ENCODE data around the gene TM2D3. TPM values are rescaled to one million over a fixed set of nuclear protein-coding genes. Genes with fewer than 3 reads are reported as not detected.

The TM2D3 gene
- total and polyA plus RNA-seq, 2 of the 8 experiments (the other 6 are each of a cell fraction or from before 2014, with no cell fraction given): 26.4 to 28.0 TPM

- no peak overlapping the region for H3K18ac ChIP-seq (ENCODE audit: extremely low read depth, low read length)
- no peaks in the 10 kb centered on the region; a peak in 1 of 7 replicates for H3K27me3 ChIP-seq (replicated peaks in 1 of 4; ENCODE audit: control insufficient read depth in 3 of 4, extremely low read depth in 1 of 4, insufficient read depth in 3 of 4, low read length in 3 of 4)
- no peak overlapping the region for H2BK15ac ChIP-seq (ENCODE audit: low read length)
- peak overlapping the region; percentile 72; the same call in 1 of the 2 replicates for H4K8ac ChIP-seq (ENCODE audit: extremely low read depth, insufficient read depth, low read length)
- no peaks in the 10 kb centered on the region for H4K20me1 ChIP-seq (replicated peaks in 1 of 2; ENCODE audit: control insufficient read depth in 1 of 2, insufficient read depth in 2 of 2, low read length in 2 of 2)
- peak overlapping the region; percentile 72 to 90 (median 77) for H3K9ac ChIP-seq (replicated peaks in 1 of 4; ENCODE audit: extremely low read depth in 1 of 4, low read depth in 3 of 4, low read length in 3 of 4)
- TF ChIP-seq SIN3A (conservative IDR thresholded peaks at IDR 0.05 in 1 of 2, IDR thresholded peaks at IDR 0.05 in 1 of 2; ENCODE audit: low read depth in 1 of 2, low read length in 2 of 2) (0 out of 4 replicates have a peak, but pooled peaks of 1 of the 2 experiments have one; percentile 58), RXRA (IDR thresholded peaks at IDR 0.05; ENCODE audit: insufficient read depth, low read depth, low read length) (no peak), KDM1A (IDR thresholded peaks at IDR 0.05; ENCODE audit: borderline replicate concordance, low read length) (no peak), SAP30 (IDR thresholded peaks at IDR 0.05; ENCODE audit: insufficient read depth, insufficient replicate concordance, low read length) (peak; percentile 68)
- H3K4me1 ChIP-seq (replicated peaks in 1 of 4; ENCODE audit: control insufficient read depth in 3 of 4, insufficient read depth in 4 of 4, low read length in 3 of 4): peaks cover 0 to 3% (median 0%) of the 10 kb centered on the region in 4 experiments; a peak in 2 of 7 replicates
- peaks cover 0 to 26% (median 5%) of the 10 kb centered on the region in 4 experiments; a peak in 5 of 8 replicates for H3K36me3 ChIP-seq (ENCODE audit: control insufficient read depth in 2 of 4, insufficient read depth in 4 of 4, low read length in 3 of 4)
- H4K91ac ChIP-seq (replicated peaks; ENCODE audit: insufficient read length, low read length): no peak overlapping the region
- FAIRE-seq: no peak
- 2% methylated on average over 27 of the region's 32 CpGs; no CpG with 5 or more reads in 1 of the 2 experiments for WGBS, 2 experiments (ENCODE audit: extremely low coverage in 1 of 2, insufficient coverage in 1 of 2, insufficient read length in 1 of 2, insufficient replicate concordance in 2 of 2, low coverage in 1 of 2, low lambda C conversion rate in 2 of 2, missing lambda C conversion rate in 1 of 2)
- H2AK5ac ChIP-seq (ENCODE audit: low read depth, low read length): no peak overlapping the region
- H3K79me1 ChIP-seq (ENCODE audit: low read depth, low read length): no peaks in the 10 kb centered on the region
- H3K9me3 ChIP-seq (ENCODE audit: insufficient read depth in 2 of 2, low read depth in 1 of 2, low read length in 1 of 2): peaks cover 7% of the 10 kb centered on the region in 2 experiments; a peak in 2 of 4 replicates
- 0 out of 2 replicates have a peak overlapping the region, but pooled peaks have one; percentile 90 for H2BK5ac ChIP-seq (ENCODE audit: low read depth, low read length)
- H2AFZ ChIP-seq (ENCODE audit: low read length): peak overlapping the region; percentile 97
- peak overlapping the region; percentile 87 to 98 (median 95) for H3K4me3 ChIP-seq (ENCODE audit: extremely low read depth in 1 of 4, insufficient read depth in 2 of 4, low read depth in 3 of 4, low read length in 4 of 4)
- H3K4me2 ChIP-seq (ENCODE audit: insufficient read depth in 1 of 2, low read depth in 2 of 2, low read length in 2 of 2): peak overlapping the region; percentile 68 to 87
- H3K23ac ChIP-seq (ENCODE audit: insufficient read length): no peak overlapping the region
- H3K56ac ChIP-seq (replicated peaks; ENCODE audit: insufficient read length, low read depth, low read length): no peak overlapping the region
- DNase-seq (ENCODE audit: low read depth in 1 of 2, low spot score in 2 of 2): no peak
- H3K27ac ChIP-seq (ENCODE audit: low read depth, low read length): peak overlapping the region; percentile 46; the same call in 1 of the 2 replicates
- no peak overlapping the region for H2BK12ac ChIP-seq (ENCODE audit: low read depth, low read length)
- no peak overlapping the region for H3K4ac ChIP-seq (replicated peaks; ENCODE audit: insufficient read length, low read depth, low read length)
- H4K5ac ChIP-seq (ENCODE audit: insufficient read length, low read depth, low read length): no peak overlapping the region
- ChIA-PET POLR2A (ENCODE audit: partially characterized antibody) (interaction anchor here (0.8 kb wide), 1 partner anchor 350 kb away, joined by 3 read pairs; no protein-coding TSS in a partner anchor), CTCF (ENCODE audit: partially characterized antibody) (interaction anchor here (0.9 to 1.0 kb wide), 4 partner anchors 11 to 363 kb away, joined by 3 to 7 read pairs (median 4); no protein-coding TSS in a partner anchor)
- peaks cover 2% of the 10 kb centered on the region; the same call in 1 of the 2 replicates for H3K23me2 ChIP-seq (ENCODE audit: low read depth, low read length)
- no peak overlapping the region for H2BK120ac ChIP-seq (replicated peaks; ENCODE audit: low read depth, low read length)
- peaks cover 0 to 33% of the 10 kb centered on the region in 2 experiments; a peak in 2 of 4 replicates for H3K79me2 ChIP-seq (ENCODE audit: control insufficient read depth in 1 of 2, insufficient read depth in 2 of 2, low read length in 2 of 2)
- no peak overlapping the region for H2BK20ac ChIP-seq (ENCODE audit: low read length)
- no peak overlapping the region for H3K14ac ChIP-seq (ENCODE audit: insufficient read length)
These were observed 555 bp downstream of the TM2D3 start for GRCh38 chr15:101651554-101652097.
